Subcutaneous adipose tissue (tissue), 4 donors: ENCODE measurements around the gene CDK17. TPM values are rescaled to one million over a fixed set of nuclear protein-coding genes. Genes with fewer than 3 reads are reported as not detected.

Experiments
- small RNA-seq: library from RNA; depleted of rRNA; stranded (forward); fragments of <200 nt; gene quantifications from one replicate; pipeline ENCODE3, GENCODE V24; 2016
- total RNA-seq, 4 donors: library from RNA; depleted of rRNA; stranded (reverse); fragments of >200 nt; gene quantifications; one replicate each; pipeline ENCODE4 v1.1.0, GENCODE V29; 2016
- TF ChIP-seq, protein P1 (sequence below): fragments of 450-650 bp; IDR thresholded peaks from one replicate; pipeline ENCODE4 v1.5.1; 2016; ENCODE audit warnings: low read depth, mild to moderate bottlenecking, control low read depth, antibody characterized with exemption, moderate library complexity

Gene CDK17
- total RNA-seq, 4 donors from 2014 or later = 54.7 to 83.5 (median 63.2) TPM

DNA sequence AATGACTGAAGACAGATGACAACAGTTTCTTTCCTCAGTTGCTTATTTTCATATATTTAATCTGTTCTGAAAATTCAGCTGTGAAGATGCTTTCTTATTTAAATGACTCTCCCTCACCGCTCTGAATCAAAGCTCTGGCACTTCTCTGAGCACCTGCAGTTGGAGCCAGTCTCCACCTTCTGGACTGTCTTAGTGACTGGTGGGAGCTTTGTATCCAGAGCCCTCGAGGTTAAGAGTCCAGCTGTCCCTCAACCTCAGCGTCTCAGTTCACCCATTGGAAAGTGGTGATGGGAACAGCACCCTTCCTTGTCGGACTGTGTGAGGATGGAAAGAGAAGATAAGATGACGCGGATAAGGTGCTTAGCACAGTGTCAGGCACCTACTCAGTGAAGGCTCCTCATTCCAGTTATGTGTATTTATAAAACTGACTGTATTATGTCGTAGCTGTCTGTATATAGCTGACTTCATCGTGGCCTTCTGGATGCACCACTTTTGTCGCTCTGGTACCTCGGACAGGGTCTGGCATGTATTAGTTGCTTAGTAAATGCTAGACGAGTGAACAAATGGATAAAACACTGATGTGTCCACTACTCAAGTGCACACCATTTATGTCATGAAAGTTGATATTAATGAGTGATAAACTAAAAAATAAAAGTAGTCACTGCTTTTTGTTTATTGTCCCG, 171.5 kb downstream of the CDK17 start:
- TF ChIP-seq, protein P1, sequence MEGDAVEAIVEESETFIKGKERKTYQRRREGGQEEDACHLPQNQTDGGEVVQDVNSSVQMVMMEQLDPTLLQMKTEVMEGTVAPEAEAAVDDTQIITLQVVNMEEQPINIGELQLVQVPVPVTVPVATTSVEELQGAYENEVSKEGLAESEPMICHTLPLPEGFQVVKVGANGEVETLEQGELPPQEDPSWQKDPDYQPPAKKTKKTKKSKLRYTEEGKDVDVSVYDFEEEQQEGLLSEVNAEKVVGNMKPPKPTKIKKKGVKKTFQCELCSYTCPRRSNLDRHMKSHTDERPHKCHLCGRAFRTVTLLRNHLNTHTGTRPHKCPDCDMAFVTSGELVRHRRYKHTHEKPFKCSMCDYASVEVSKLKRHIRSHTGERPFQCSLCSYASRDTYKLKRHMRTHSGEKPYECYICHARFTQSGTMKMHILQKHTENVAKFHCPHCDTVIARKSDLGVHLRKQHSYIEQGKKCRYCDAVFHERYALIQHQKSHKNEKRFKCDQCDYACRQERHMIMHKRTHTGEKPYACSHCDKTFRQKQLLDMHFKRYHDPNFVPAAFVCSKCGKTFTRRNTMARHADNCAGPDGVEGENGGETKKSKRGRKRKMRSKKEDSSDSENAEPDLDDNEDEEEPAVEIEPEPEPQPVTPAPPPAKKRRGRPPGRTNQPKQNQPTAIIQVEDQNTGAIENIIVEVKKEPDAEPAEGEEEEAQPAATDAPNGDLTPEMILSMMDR = no peak

Small RNA genes within 50 kb of the gene (small RNA-seq; reads per million reads assigned to genes)
- gene RN7SKP11 (not detected), gene RNU4-24P (not detected)

Other genes starting within 250 kb of the CDK17 start
- 10 to 100 TPM; 15.9 to 37.3 (median 24.9) TPM for gene ELK3, start 206.1 kb downstream of the CDK17 start, total RNA-seq
- gene CFAP54, start 89.1 kb upstream of the CDK17 start, total RNA-seq = 1 to 10 TPM in 2 of 4 donors, under 1 TPM in 2; 0.33 to 1.7 (median 0.89) TPM